ENCODE data around the gene NRM. TPM values are rescaled to one million over a fixed set of nuclear protein-coding genes. Genes with fewer than 3 reads are reported as not detected.

The NRM gene
- polyA plus RNA-seq, 1 donor, result 16.5 TPM

- Histone ChIP-seq H3K27ac (ENCODE audit: low read length) (no peak overlapping the region), H3K27me3 (ENCODE audit: control insufficient read depth, insufficient read depth, low read length) (no peaks in the 10 kb centered on the region), H3K4me1 (ENCODE audit: control insufficient read depth, insufficient read depth, low read length) (peaks cover 16% of the 10 kb centered on the region), H3K4me3 (ENCODE audit: low read length) (no peak overlapping the region), H3K9me3 (ENCODE audit: control insufficient read depth, low read depth, low read length) (peaks cover 2% of the 10 kb centered on the region), H3K36me3 (ENCODE audit: control insufficient read depth, insufficient read depth, low read length) (peaks cover 46% of the 10 kb centered on the region)
- DNase-seq, result no peak
- WGBS (ENCODE audit: insufficient coverage, low lambda C conversion rate), result no CpG with 5 or more reads among the region's 1 CpG
These were observed 44.8 kb downstream of the NRM start for GRCh38 chr6:30645989-30646388.

- 43% methylated on average over 3 of the region's 5 CpGs for WGBS (ENCODE audit: insufficient coverage, low lambda C conversion rate)
- H3K27me3 ChIP-seq (ENCODE audit: control insufficient read depth, insufficient read depth, low read length), result no peaks in the 10 kb centered on the region
- H3K4me1 ChIP-seq (ENCODE audit: control insufficient read depth, insufficient read depth, low read length), result peaks cover 16% of the 10 kb centered on the region
- peaks cover 54% of the 10 kb centered on the region for H3K36me3 ChIP-seq (ENCODE audit: control insufficient read depth, insufficient read depth, low read length)
- peaks cover 2% of the 10 kb centered on the region for H3K9me3 ChIP-seq (ENCODE audit: control insufficient read depth, low read depth, low read length)
- H3K27ac ChIP-seq (ENCODE audit: low read length), result no peak overlapping the region
- peak in 1 of 2 donors; percentile 32 for DNase-seq
- no peak overlapping the region for H3K4me3 ChIP-seq (ENCODE audit: low read length)
These were observed 46.0 kb downstream of the NRM start for GRCh38 chr6:30644769-30645168.

- no CpG with 5 or more reads among the region's 2 CpGs for WGBS (ENCODE audit: insufficient coverage, low lambda C conversion rate)
- H3K9me3 ChIP-seq (ENCODE audit: control insufficient read depth, low read depth, low read length), result peaks cover 2% of the 10 kb centered on the region
- H3K4me1 ChIP-seq (ENCODE audit: control insufficient read depth, insufficient read depth, low read length), result peaks cover 15% of the 10 kb centered on the region
- H3K27ac ChIP-seq (ENCODE audit: low read length), result no peak overlapping the region
- DNase-seq, result no peak
- no peaks in the 10 kb centered on the region for H3K27me3 ChIP-seq (ENCODE audit: control insufficient read depth, insufficient read depth, low read length)
- peaks cover 57% of the 10 kb centered on the region for H3K36me3 ChIP-seq (ENCODE audit: control insufficient read depth, insufficient read depth, low read length)
- no peak overlapping the region for H3K4me3 ChIP-seq (ENCODE audit: low read length)
These were observed 47.1 kb downstream of the NRM start for GRCh38 chr6:30643656-30644055.

GRCh38 chr6:30641048-30641447 is 49.7 kb downstream of the NRM start:
- H3K9me3 ChIP-seq (ENCODE audit: control insufficient read depth, low read depth, low read length), result no peaks in the 10 kb centered on the region
- H3K36me3 ChIP-seq (ENCODE audit: control insufficient read depth, insufficient read depth, low read length), result peaks cover 64% of the 10 kb centered on the region
- peaks cover 8% of the 10 kb centered on the region for H3K4me1 ChIP-seq (ENCODE audit: control insufficient read depth, insufficient read depth, low read length)
- no peak for DNase-seq
- WGBS (ENCODE audit: insufficient coverage, low lambda C conversion rate), result no CpG with 5 or more reads among the region's 1 CpG
- no peak overlapping the region for H3K4me3 ChIP-seq (ENCODE audit: low read length)
- no peak overlapping the region for H3K27ac ChIP-seq (ENCODE audit: low read length)
- H3K27me3 ChIP-seq (ENCODE audit: control insufficient read depth, insufficient read depth, low read length), result no peaks in the 10 kb centered on the region

GRCh38 chr6:30640481-30640880 is 50.3 kb downstream of the NRM start:
- Histone ChIP-seq H3K4me1 (ENCODE audit: control insufficient read depth, insufficient read depth, low read length) (peaks cover 5% of the 10 kb centered on the region), H3K27me3 (ENCODE audit: control insufficient read depth, insufficient read depth, low read length) (no peaks in the 10 kb centered on the region), H3K27ac (ENCODE audit: low read length) (no peak overlapping the region), H3K36me3 (ENCODE audit: control insufficient read depth, insufficient read depth, low read length) (peaks cover 59% of the 10 kb centered on the region), H3K4me3 (ENCODE audit: low read length) (no peak overlapping the region), H3K9me3 (ENCODE audit: control insufficient read depth, low read depth, low read length) (no peaks in the 10 kb centered on the region)
- WGBS (ENCODE audit: insufficient coverage, low lambda C conversion rate), result no CpG with 5 or more reads among the region's 10 CpGs
- no peak for DNase-seq

Other genes starting within 250 kb of the NRM start
- gene HLA-E, start 201.5 kb downstream of the NRM start, polyA plus RNA-seq, result 170 TPM
- 54.9 TPM for gene GNL1, start 134.5 kb downstream of the NRM start, polyA plus RNA-seq
- gene PRR3, start 133.7 kb downstream of the NRM start, polyA plus RNA-seq, result 18.5 TPM
- 80.3 TPM for gene ABCF1, start 119.5 kb downstream of the NRM start, polyA plus RNA-seq
- gene PPP1R10, start 73.7 kb downstream of the NRM start, polyA plus RNA-seq, result 43.6 TPM
- 46.8 TPM for gene MRPS18B, start 73.1 kb downstream of the NRM start, polyA plus RNA-seq
- gene ATAT1, start 64.1 kb downstream of the NRM start, polyA plus RNA-seq, result 36.6 TPM
- gene C6orf136, start 43.9 kb downstream of the NRM start, polyA plus RNA-seq, result 34.7 TPM
- 48.5 TPM for gene DHX16, start 18.0 kb downstream of the NRM start, polyA plus RNA-seq
- 23.0 TPM for gene PPP1R18, start 4.3 kb downstream of the NRM start, polyA plus RNA-seq
- gene MDC1, start 26.3 kb upstream of the NRM start, polyA plus RNA-seq, result 22.5 TPM
- 512 TPM for gene TUBB, start 29.4 kb upstream of the NRM start, polyA plus RNA-seq
- 94.5 TPM for gene FLOT1, start 51.7 kb upstream of the NRM start, polyA plus RNA-seq
- gene IER3, start 53.6 kb upstream of the NRM start, polyA plus RNA-seq, result 24.7 TPM
- 150 TPM for gene DDR1, start 193.5 kb upstream of the NRM start, polyA plus RNA-seq
- 24.4 TPM for gene GTF2H4, start 217.2 kb upstream of the NRM start, polyA plus RNA-seq
- 43.5 TPM for gene VARS2, start 223.3 kb upstream of the NRM start, polyA plus RNA-seq
- 0.70 TPM for gene SFTA2, start 241.2 kb upstream of the NRM start, polyA plus RNA-seq
- 0.04 TPM for gene MUCL3, start 250.0 kb upstream of the NRM start, polyA plus RNA-seq